Glutamatergic neuron (in vitro differentiated cells): Measurements from ENCODE around the gene APLP2. TPM values are rescaled to one million over a fixed set of nuclear protein-coding genes. Genes with fewer than 3 reads are reported as not detected.

ENCODE experiments used
- DNase-seq: peaks from one replicate; pipeline ENCODE4 v3.0.0; 2022
- H3K27ac Mint-ChIP-seq: one replicate; pipeline ENCODE4 v1.8.0; 2020; ENCODE audit warnings: mild to moderate bottlenecking, mixed read lengths, inconsistent platforms; ENCODE audit not compliant: unreplicated experiment
- H3K27me3 Mint-ChIP-seq: one replicate; pipeline ENCODE4 v1.8.0; 2020; ENCODE audit warnings: mild to moderate bottlenecking, moderate library complexity, mixed read lengths, inconsistent platforms; ENCODE audit not compliant: unreplicated experiment
- H3K36me3 Mint-ChIP-seq: one replicate; pipeline ENCODE4 v1.8.0; 2020; ENCODE audit warnings: mild to moderate bottlenecking, mixed read lengths, inconsistent platforms; ENCODE audit not compliant: unreplicated experiment
- H3K4me1 Mint-ChIP-seq: one replicate; pipeline ENCODE4 v1.8.0; 2020; ENCODE audit warnings: mild to moderate bottlenecking, low read depth, mixed read lengths, inconsistent platforms; ENCODE audit not compliant: unreplicated experiment
- H3K4me3 Mint-ChIP-seq: one replicate; pipeline ENCODE4 v1.8.0; 2020; ENCODE audit warnings: mild to moderate bottlenecking, mixed read lengths, inconsistent platforms; ENCODE audit not compliant: unreplicated experiment
- H3K9me3 Mint-ChIP-seq: one replicate; pipeline ENCODE4 v1.8.0; 2020; ENCODE audit warnings: mild to moderate bottlenecking, moderate library complexity, mixed read lengths, inconsistent platforms; ENCODE audit not compliant: unreplicated experiment
- CTCF ChIP-seq: fragments of 200-600 bp; sonication (generic); IDR thresholded peaks from one replicate; pipeline ENCODE4 v1.5.0; 2021; ENCODE audit not compliant: partially characterized antibody, unreplicated experiment
- total RNA-seq: library from RNA; stranded (reverse); fragmentation: NEBNext Ultra II Directional; extraction: Animal tissue kit (Norgen Biotek cat#: 25700); gene quantifications from one replicate; pipeline ENCODE4 v1.2.1, GENCODE V29; 2021; ENCODE audit not compliant: unreplicated experiment

Gene APLP2
- total RNA-seq, 1 donor from 2014 or later = 183 TPM

GRCh38 chr11:130068986-130069658, 572 bp upstream of the APLP2 start:
- peak; percentile 66 for DNase-seq
- TF ChIP-seq CTCF = no peak
- Mint-ChIP-seq H3K4me1 (peaks cover 21% of the 10 kb centered on the region), H3K36me3 (no peaks in the 10 kb centered on the region), H3K27ac (peak overlapping the region; percentile 87), H3K27me3 (peaks cover 7% of the 10 kb centered on the region), H3K9me3 (peaks cover 13% of the 10 kb centered on the region), H3K4me3 (peak overlapping the region; percentile 94)

- Mint-ChIP-seq H3K27ac (peak overlapping the region; percentile 75), H3K4me1 (peaks cover 21% of the 10 kb centered on the region), H3K27me3 (peaks cover 7% of the 10 kb centered on the region), H3K9me3 (peaks cover 13% of the 10 kb centered on the region), H3K36me3 (no peaks in the 10 kb centered on the region), H3K4me3 (peak overlapping the region; percentile 95)
- no peak for TF ChIP-seq CTCF
- peak; percentile 68 for DNase-seq
Measured at GRCh38 chr11:130070109-130070845, 583 bp downstream of the APLP2 start.

- TF ChIP-seq CTCF = no peak
- Mint-ChIP-seq H3K4me1 (peaks cover 21% of the 10 kb centered on the region), H3K4me3 (peak overlapping the region; percentile 95), H3K36me3 (no peaks in the 10 kb centered on the region), H3K27ac (peak overlapping the region; percentile 75), H3K9me3 (peaks cover 13% of the 10 kb centered on the region), H3K27me3 (peaks cover 7% of the 10 kb centered on the region)
- no peak for DNase-seq
Measured at GRCh38 chr11:130070846-130071200, 1.1 kb downstream of the APLP2 start.

GRCh38 chr11:130071211-130071712, 1.6 kb downstream of the APLP2 start:
- peaks cover 20% of the 10 kb centered on the region for H3K4me1 Mint-ChIP-seq
- TF ChIP-seq CTCF = no peak
- DNase-seq = no peak
- H3K27me3 Mint-ChIP-seq = peaks cover 7% of the 10 kb centered on the region
- peak overlapping the region; percentile 95 for H3K4me3 Mint-ChIP-seq
- H3K9me3 Mint-ChIP-seq = peaks cover 14% of the 10 kb centered on the region
- no peaks in the 10 kb centered on the region for H3K36me3 Mint-ChIP-seq
- peak overlapping the region; percentile 71 for H3K27ac Mint-ChIP-seq

- H3K4me1 Mint-ChIP-seq = peaks cover 8% of the 10 kb centered on the region
- no peak overlapping the region for H3K4me3 Mint-ChIP-seq
- H3K27ac Mint-ChIP-seq = no peak overlapping the region
- peaks cover under 1% of the 10 kb centered on the region for H3K27me3 Mint-ChIP-seq
- H3K9me3 Mint-ChIP-seq = peaks cover 4% of the 10 kb centered on the region
- no peak for DNase-seq
- H3K36me3 Mint-ChIP-seq = no peaks in the 10 kb centered on the region
- no peak for TF ChIP-seq CTCF
Measured at GRCh38 chr11:130074736-130075135, 5.0 kb downstream of the APLP2 start.
